Prostate gland (tissue), 2 donors: ENCODE results near the gene MTHFR. TPM values are rescaled to one million over a fixed set of nuclear protein-coding genes. Genes with fewer than 3 reads are reported as not detected.

ENCODE experiments used
- DNase-seq: peaks from one replicate; pipeline ENCODE4 v3.0.0-alpha.2; 2019; ENCODE audit warnings: low spot score
- H3K27ac ChIP-seq, 2 donors: fragments of 200-600 bp; sonication (generic); 2 replicates each; pipeline ENCODE4 v1.5.1; 2017 to 2019
- H3K27me3 ChIP-seq: fragments of 200-600 bp; sonication (generic); replicated peaks from 2 replicates; pipeline ENCODE4 v1.5.1; 2019; ENCODE audit not compliant: insufficient read depth
- H3K36me3 ChIP-seq, 2 donors: fragments of 200-600 bp; sonication (generic); 1 replicate in 1 of 2; 2 replicates in 1 of 2; pipeline versions ENCODE4 v1.5.1 to v1.8.1; 2017 to 2019
- H3K4me1 ChIP-seq: fragments of 200-600 bp; sonication (generic); replicated peaks from 2 replicates; pipeline ENCODE4 v1.5.1; 2019
- H3K4me3 ChIP-seq, 2 donors: fragments of 200-600 bp; sonication (generic); 2 replicates each; pipeline ENCODE4 v1.5.1; 2017 to 2019
- H3K9me3 ChIP-seq: fragments of 200-600 bp; sonication (generic); 2 replicates; pipeline ENCODE4 v1.5.1; 2017
- POLR2A ChIP-seq: fragments of 450-650 bp; IDR thresholded peaks from one replicate; pipeline ENCODE4 v1.6.1; 2016; ENCODE audit warnings: antibody characterized with exemption, mild to moderate bottlenecking
- POLR2AphosphoS5 ChIP-seq: sonication (generic); formaldehyde crosslinking; IDR thresholded peaks from one replicate; pipeline ENCODE4 v1.6.1; 2017; ENCODE audit warnings: antibody characterized with exemption
- WGBS: methylation state at CpG from one replicate; pipeline ENCODE4 v1.1.5; 2018; 5-methylcytosine and 5-hydroxymethylcytosine counted together
- intact Hi-C: fragments of 100-400 bp; cut with DNase I; formaldehyde crosslinking; loops from one replicate; pipeline ENCODE4 v1.14.2; 2022
- total RNA-seq, 2 donors: library from RNA; depleted of rRNA; stranded (reverse); fragments of >200 nt; gene quantifications; one replicate each; pipeline ENCODE4 v1.1.0, GENCODE V29; 2016
- TF ChIP-seq, protein P1 (sequence below), 4 experiments: fragments of 200-600 bp in 2 of 4; fragments of 450-650 bp in 2 of 4; sonication (generic) in 2 of 4; IDR thresholded peaks; 1 replicate in 3 of 4; 2 replicates in 1 of 4; pipeline ENCODE4 v1.5.1; 2016 to 2019; ENCODE audit warnings: antibody characterized with exemption in 4 of 4, mild to moderate bottlenecking in 2 of 4, moderate library complexity in 2 of 4

MTHFR gene
- total RNA-seq, 2 donors from 2014 or later, result 27.6 to 75.0 TPM

GRCh38 chr1:11797525-11798216 is 8.1 kb downstream of the MTHFR start:
- DNase-seq, result no peak
- peaks cover 3 to 16% of the 10 kb centered on the region in 2 donors for H3K36me3 ChIP-seq
- TF ChIP-seq POLR2A (no peak), POLR2AphosphoS5 (no peak)
- TF ChIP-seq, protein P1, sequence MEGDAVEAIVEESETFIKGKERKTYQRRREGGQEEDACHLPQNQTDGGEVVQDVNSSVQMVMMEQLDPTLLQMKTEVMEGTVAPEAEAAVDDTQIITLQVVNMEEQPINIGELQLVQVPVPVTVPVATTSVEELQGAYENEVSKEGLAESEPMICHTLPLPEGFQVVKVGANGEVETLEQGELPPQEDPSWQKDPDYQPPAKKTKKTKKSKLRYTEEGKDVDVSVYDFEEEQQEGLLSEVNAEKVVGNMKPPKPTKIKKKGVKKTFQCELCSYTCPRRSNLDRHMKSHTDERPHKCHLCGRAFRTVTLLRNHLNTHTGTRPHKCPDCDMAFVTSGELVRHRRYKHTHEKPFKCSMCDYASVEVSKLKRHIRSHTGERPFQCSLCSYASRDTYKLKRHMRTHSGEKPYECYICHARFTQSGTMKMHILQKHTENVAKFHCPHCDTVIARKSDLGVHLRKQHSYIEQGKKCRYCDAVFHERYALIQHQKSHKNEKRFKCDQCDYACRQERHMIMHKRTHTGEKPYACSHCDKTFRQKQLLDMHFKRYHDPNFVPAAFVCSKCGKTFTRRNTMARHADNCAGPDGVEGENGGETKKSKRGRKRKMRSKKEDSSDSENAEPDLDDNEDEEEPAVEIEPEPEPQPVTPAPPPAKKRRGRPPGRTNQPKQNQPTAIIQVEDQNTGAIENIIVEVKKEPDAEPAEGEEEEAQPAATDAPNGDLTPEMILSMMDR (IDR thresholded peaks at IDR 0.05), result no peak
- H3K4me3 ChIP-seq, result no peak overlapping the region
- WGBS, result 64% methylated on average over 6 of the region's 6 CpGs
- intact Hi-C loops, result no loop called here
- H3K27me3 ChIP-seq, result no peaks in the 10 kb centered on the region
- no peaks in the 10 kb centered on the region for H3K9me3 ChIP-seq
- peaks cover 3% of the 10 kb centered on the region for H3K4me1 ChIP-seq
- no peak overlapping the region for H3K27ac ChIP-seq

DNA sequence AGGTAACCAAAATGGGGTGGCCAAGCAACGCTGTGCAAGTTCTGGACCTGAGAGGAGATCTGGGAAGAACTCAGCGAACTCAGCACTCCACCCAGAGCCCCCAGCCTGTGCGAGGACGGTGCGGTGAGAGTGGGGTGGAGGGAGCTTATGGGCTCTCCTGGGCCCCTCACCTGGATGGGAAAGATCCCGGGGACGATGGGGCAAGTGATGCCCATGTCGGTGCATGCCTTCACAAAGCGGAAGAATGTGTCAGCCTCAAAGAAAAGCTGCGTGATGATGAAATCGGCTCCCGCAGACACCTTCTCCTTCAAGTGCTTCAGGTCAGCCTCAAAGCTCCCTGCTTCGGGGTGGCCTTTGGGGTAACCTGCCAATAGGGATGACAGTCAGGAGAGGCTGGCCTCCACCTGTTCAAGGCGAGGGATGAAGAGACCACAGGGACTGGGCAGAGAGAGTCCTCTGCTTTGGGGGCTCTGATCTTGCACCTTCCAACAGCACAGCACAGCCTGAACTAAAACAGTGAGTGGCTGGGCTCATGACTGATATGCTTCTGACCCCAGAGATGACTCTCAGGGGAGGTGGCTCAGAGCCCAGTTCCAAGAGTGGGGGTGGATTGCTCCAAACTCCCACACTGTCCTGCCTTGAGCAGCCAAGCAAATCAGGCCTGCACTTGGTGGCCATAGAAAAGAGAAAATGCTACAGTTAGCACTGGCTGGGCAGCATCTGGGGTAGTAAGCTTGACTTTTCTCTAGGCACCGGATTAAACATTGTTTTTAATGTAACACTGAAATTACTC is 9.5 kb downstream of the MTHFR start:
- Histone ChIP-seq H3K27ac (no peak overlapping the region), H3K36me3 (peaks cover 3 to 16% of the 10 kb centered on the region in 2 donors), H3K4me3 (no peak overlapping the region), H3K9me3 (no peaks in the 10 kb centered on the region), H3K4me1 (no peaks in the 10 kb centered on the region), H3K27me3 (no peaks in the 10 kb centered on the region)
- WGBS, result 92% methylated on average over 15 of the region's 15 CpGs
- intact Hi-C loops, result no loop called here
- no peak for TF ChIP-seq POLR2A
- no peak for TF ChIP-seq POLR2AphosphoS5
- TF ChIP-seq, protein P1 (IDR thresholded peaks at IDR 0.05), result no peak
- DNase-seq, result no peak

DNA sequence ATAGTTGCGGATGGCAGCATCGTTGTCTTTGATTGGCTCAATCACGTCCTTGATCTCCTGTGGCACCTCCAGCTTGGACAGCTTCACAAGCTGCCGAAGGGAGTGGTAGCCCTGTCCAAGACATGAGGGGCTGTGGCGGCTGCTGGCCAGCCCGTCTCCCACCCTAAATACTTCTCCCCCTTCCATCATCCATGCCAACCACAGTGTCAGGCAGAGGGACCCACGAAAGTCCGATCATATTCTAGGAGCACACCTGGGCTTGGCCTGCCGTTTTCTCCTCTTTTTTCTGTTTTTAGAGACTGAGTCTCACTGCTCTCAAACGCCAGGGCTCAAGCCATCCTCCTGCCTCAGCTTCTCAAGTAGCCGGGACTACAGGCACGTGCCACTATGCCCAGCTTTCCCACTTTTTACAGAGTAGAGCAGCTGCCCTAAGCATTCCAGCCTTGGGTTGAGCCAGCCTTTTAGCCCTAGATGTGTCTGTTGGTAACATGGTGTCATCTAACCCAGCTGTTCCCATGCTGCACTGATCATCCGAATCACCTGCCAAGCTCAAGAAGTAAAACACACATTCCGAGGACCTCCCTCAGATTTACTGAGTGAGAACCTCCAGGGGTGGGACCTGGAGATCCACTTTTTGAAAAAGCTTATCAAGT is 10.4 kb downstream of the MTHFR start:
- intact Hi-C loops, result no loop called here
- no peak for TF ChIP-seq POLR2A
- TF ChIP-seq, protein P1 (IDR thresholded peaks at IDR 0.05), result no peak
- TF ChIP-seq POLR2AphosphoS5, result no peak
- DNase-seq, result no peak
- Histone ChIP-seq H3K4me1 (no peaks in the 10 kb centered on the region), H3K27ac (no peak overlapping the region), H3K9me3 (no peaks in the 10 kb centered on the region), H3K27me3 (no peaks in the 10 kb centered on the region), H3K36me3 (peaks cover 0 to 16% of the 10 kb centered on the region in 2 donors), H3K4me3 (no peak overlapping the region)
- 92% methylated on average over 14 of the region's 14 CpGs for WGBS

DNA sequence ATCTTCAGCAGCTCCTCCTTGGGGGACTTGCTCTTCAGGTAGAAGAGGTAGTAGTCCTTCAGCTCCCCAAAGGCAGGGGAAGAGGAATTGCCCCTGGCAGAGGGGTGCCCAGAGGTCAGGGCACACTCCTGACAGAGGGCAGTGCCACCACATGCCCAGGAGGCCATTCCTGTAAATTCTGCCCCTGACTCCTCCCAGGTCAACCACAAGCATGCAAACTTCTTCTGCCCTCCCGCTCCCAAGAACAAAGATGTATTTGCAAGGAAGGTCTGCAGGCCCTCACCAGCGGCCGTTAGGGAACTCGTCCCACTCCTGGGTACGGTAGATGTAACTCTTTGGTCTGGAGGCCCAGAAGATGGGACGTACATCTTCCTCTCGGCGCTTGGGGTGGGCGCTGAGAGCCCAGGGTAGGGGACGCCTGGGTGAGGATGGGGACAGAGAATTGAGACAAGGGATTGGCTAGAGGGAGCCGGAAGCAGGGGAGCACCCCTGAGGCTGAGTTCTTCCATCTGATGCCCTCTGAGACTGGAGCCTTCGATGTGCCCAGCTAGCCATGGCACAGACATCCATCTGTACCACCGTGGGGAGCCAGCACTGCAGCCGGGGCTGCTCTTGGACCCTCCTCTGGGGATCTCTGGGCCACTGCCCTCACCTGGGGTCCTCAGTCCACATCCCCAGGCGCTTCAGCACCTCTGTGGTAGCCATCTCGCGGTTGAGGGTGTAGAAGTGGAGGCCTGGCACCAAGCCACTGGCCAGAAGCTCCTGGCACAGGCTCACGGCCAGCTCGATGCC is 11.1 kb downstream of the MTHFR start:
- peaks cover 0 to 16% of the 10 kb centered on the region in 2 donors for H3K36me3 ChIP-seq

More for the DNA sequence above, 11.1 kb downstream of the MTHFR start:
- Histone ChIP-seq H3K4me3 (no peak overlapping the region), H3K27me3 (no peaks in the 10 kb centered on the region), H3K4me1 (no peaks in the 10 kb centered on the region), H3K27ac (no peak overlapping the region), H3K9me3 (no peaks in the 10 kb centered on the region)
- intact Hi-C loops, result no loop called here
- TF ChIP-seq, protein P1 (IDR thresholded peaks at IDR 0.05), result no peak
- TF ChIP-seq POLR2A (no peak), POLR2AphosphoS5 (no peak)
- 82% methylated on average over 18 of the region's 19 CpGs for WGBS
- DNase-seq, result no peak
